SW480 (cell line): Measurements from ENCODE around the gene ITPKA.

ENCODE experiments used
- DNase-seq: peaks from one replicate; pipeline ENCODE4 v3.0.0-alpha.2; 2016; ENCODE audit warnings: low spot score

Gene ITPKA

GRCh38 chr15:41490355-41490754 lies 3.3 kb upstream of the ITPKA start:
- DNase-seq: peak; percentile 96

- DNase-seq: no peak
These were observed 1.8 kb upstream of the ITPKA start for GRCh38 chr15:41491889-41492288.

- DNase-seq: peak; percentile 83
These were observed 973 bp upstream of the ITPKA start for GRCh38 chr15:41492597-41493204.

- no peak for DNase-seq
These were observed 172 bp downstream of the ITPKA start for GRCh38 chr15:41493902-41494189.

- peak; percentile 61 for DNase-seq
These were observed 682 bp downstream of the ITPKA start for GRCh38 chr15:41494190-41494921.

- no peak for DNase-seq
These were observed 1.5 kb downstream of the ITPKA start for GRCh38 chr15:41494922-41495735.

GRCh38 chr15:41495736-41496599 lies 2.3 kb downstream of the ITPKA start:
- DNase-seq: no peak

- no peak for DNase-seq
These were observed 5.0 kb downstream of the ITPKA start for GRCh38 chr15:41498657-41499056.

- DNase-seq: no peak
These were observed 5.6 kb downstream of the ITPKA start for GRCh38 chr15:41499109-41499851.

GRCh38 chr15:41501191-41501917 lies 7.7 kb downstream of the ITPKA start:
- DNase-seq: no peak

- DNase-seq: no peak
These were observed 8.5 kb downstream of the ITPKA start for GRCh38 chr15:41501931-41502794.

GRCh38 chr15:41502795-41503668 lies 9.4 kb downstream of the ITPKA start:
- DNase-seq: no peak

GRCh38 chr15:41503669-41504010 lies 10.0 kb downstream of the ITPKA start:
- no peak for DNase-seq

- no peak for DNase-seq
These were observed 11.2 kb downstream of the ITPKA start for GRCh38 chr15:41504751-41505492.

- no peak for DNase-seq
These were observed 12.1 kb downstream of the ITPKA start for GRCh38 chr15:41505776-41506175.

- DNase-seq: peak; percentile 32
These were observed 13.2 kb downstream of the ITPKA start for GRCh38 chr15:41506796-41507341.

- DNase-seq: no peak
These were observed 14.2 kb downstream of the ITPKA start for GRCh38 chr15:41507820-41508290.

- no peak for DNase-seq
These were observed 17.1 kb downstream of the ITPKA start for GRCh38 chr15:41510728-41511127.
